ENCODE data around the gene PLGRKT.
"Not testable (repeated sequence)": the region's sequence is repeated elsewhere in the genome, so short reads cannot be mapped to it uniquely, and the experiment has no call there.

- TF ChIP-seq, protein P1, sequence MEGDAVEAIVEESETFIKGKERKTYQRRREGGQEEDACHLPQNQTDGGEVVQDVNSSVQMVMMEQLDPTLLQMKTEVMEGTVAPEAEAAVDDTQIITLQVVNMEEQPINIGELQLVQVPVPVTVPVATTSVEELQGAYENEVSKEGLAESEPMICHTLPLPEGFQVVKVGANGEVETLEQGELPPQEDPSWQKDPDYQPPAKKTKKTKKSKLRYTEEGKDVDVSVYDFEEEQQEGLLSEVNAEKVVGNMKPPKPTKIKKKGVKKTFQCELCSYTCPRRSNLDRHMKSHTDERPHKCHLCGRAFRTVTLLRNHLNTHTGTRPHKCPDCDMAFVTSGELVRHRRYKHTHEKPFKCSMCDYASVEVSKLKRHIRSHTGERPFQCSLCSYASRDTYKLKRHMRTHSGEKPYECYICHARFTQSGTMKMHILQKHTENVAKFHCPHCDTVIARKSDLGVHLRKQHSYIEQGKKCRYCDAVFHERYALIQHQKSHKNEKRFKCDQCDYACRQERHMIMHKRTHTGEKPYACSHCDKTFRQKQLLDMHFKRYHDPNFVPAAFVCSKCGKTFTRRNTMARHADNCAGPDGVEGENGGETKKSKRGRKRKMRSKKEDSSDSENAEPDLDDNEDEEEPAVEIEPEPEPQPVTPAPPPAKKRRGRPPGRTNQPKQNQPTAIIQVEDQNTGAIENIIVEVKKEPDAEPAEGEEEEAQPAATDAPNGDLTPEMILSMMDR (IDR thresholded peaks at IDR 0.05), result not testable (repeated sequence)
- TF ChIP-seq POLR2A (IDR thresholded peaks at IDR 0.05), result not testable (repeated sequence)
These were observed 121.3 kb downstream of the PLGRKT start for GRCh38 chr9:5316406-5316805.
